HG02798 (cell line): ENCODE measurements around the gene SERPINB5.

ENCODE experiments used
- ATAC-seq: cut with Tn5 transposase; IDR thresholded peaks from one replicate; pipeline ENCODE4 v1.9.1; 2021; ENCODE audit warnings: mild to moderate bottlenecking; ENCODE audit not compliant: unreplicated experiment, poor library complexity

Gene SERPINB5

DNA sequence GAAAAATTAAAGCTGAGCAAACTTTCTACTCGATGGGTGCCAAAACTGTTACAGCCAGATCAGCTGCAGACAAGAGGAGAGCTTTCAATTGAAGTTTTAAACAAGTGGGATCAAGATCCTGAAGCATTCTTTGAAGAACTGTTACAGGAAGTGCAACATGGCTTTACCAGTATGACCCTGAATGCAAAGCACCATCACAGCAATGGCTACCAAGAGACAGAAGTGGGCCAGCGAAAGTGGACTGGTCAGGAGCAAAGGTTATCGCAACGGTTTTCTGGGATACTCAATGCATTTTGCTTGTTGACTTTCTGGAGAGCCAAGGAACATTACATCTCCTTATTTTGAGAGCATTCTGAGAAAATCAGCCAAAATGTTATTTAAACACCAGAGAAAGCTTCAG is 9.1 kb upstream of the SERPINB5 start:
- ATAC-seq = no peak

DNA sequence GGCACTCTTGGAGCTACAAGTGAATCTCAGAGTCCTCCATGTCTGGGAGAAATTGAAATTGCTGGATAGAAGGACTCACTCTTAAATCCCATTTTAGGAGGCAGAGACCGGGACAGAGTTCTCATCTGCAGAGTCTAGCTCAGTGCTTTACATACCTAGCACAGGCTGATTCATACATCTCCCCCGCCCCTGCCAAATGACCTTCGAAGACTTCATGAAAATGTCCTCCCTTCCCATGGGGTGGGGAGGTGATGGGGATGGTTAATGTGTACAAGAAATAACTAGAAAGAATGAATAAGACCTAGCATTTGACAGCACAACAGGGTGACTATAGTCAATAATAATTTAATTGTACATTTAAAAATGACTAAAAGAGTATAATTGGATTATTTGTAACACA is 8.2 kb upstream of the SERPINB5 start:
- ATAC-seq = no peak

DNA sequence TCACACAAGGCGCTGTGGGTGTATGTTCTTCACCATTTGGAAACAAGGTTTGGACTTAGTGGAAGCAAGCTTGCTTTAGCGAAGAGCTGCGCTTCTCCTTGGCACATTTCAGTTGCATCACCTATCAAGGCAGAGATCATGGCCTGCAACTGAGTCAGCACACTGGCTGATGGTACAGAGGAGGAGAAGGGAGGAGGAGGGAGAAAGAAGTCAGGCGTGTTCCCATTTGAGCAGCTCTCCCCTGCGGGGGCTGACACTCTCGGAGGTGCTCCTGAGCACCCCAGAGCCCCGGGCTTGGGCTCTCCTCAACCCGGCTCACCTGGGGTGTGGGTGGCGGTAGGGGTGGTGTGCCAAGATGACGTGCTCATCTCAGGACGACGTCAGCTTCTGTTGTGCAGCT is 6.0 kb upstream of the SERPINB5 start:
- no peak for ATAC-seq

DNA sequence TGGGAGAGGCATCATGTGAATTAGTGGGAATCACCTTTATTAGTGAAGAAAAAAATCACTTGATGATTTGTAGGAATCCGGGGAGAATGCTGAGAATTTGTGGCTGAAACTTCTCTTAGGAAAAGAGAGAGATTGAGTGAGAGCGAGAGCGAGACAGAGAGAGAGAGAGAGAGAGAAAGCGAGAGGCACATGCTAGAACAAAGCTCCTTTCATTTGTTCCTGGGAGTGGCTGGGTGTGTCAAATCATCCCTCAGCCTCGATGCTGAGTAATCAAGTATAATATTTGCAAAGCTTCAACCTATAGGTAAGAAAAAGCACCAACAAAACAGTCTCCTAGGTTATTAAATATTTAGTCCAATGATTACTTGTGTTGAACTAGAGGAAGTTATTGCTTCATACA is 4.4 kb upstream of the SERPINB5 start:
- no peak for ATAC-seq

DNA sequence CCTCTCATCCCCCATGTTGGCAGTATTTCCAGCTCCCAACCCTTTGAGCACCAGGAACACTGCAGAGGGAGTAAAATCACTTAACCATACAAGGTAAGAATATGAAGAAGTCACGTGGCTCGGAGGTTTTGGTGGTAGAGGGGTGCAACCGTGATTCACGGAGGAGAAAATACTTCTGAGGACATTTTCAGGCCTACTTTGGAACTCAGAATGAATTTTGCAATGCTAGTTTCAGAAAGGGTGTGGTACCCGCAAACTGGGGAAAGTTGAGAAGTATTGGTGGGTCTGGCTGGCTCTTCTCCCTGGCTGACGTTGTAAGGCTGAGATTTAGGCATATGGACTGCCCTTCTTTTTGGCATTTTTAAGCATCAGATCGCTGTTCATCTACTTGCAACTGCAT is 442 bp downstream of the SERPINB5 start:
- ATAC-seq = no peak

DNA sequence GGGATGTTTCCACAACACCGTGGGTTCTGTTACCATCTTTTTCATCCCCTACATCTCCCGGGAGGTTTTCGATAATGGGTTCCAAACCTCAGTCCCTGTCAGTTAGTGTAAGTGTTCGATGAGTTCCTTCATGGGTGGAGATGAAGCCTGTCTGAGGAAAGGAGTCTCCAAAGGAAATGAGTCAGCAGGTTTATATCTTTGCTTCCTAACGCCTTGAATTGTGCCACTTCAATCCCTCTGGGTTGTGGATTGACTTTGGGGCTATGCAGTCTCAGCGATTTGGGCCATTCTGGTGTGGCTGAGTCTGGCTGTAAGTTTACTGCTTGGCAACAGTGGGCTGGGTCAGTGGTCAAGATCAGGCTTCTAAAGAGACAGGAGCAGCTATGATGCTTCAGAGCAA is 1.2 kb downstream of the SERPINB5 start:
- no peak for ATAC-seq

DNA sequence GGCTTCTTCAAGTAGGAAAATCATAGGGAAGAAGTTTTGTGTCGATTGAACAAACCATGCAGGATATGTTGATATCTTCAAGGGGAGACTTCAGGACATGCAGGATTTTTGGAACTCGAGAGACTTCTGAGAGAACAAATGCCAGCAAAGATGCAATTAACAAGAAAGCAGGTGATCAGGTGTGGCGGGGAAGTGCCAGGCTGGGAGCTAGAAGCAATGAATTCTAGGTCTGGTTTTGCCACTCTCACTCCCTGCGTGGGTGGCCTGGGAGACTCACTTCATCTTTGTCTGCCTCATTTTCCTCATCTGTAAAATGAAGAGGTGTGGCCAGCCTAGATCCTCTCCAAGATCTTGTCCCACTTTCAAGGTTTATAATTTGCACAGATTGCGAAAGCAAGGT is 3.1 kb downstream of the SERPINB5 start:
- ATAC-seq = no peak

DNA sequence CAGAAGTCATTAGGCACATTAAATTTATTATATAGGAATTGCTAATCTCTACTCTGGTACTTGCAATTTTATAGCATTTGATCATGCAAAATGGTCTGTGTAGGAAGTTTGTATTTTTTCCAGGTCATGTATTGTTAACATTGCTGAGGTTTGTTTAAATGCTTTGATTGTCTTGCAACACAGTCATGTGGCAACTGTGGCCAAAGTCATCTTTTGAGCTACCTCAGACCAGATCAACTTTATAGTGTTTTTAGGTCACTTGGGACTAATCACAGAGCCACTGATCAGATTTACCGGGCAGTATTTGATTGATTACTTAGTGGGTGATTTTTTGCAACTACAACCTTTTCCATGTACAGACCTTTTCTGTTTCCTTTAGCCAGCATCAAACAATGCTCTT is 3.7 kb downstream of the SERPINB5 start:
- no peak for ATAC-seq

DNA sequence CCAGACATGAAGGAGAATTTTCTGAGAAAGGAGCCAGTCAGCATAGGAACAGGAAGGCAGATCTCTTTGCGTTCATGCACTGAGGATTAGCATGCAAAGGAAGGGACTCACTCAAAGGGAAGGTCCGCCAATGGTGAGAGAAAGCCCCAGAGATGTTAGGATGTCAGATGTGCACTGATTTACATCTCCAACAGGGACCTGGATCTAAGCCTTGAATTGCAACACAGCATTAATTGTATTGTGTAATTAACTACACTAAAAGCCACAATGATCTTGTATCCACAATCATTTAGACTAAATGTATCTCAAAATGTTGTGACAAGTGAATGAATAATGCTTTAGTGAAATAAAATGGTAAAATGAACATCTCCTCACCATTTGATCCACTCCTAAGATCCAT is 4.2 kb downstream of the SERPINB5 start:
- no peak for ATAC-seq

DNA sequence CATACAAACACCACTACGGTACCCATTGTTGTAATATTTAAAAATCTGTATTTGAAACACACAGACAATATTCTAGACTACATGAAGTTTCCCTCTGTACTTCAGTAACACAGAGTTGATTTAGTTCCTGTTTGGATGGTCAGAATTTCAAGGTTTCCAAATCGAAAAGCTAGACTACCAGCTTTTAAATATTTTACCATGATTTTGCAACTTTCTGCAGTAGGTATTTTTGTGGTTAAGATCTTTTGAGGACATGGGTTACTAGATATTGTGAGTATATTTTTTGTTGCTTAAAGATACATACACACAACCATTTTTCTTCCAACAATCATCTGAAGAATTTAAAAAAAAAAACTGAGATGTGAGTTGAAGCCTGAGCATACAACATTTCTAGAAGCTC is 10.9 kb downstream of the SERPINB5 start:
- no peak for ATAC-seq

DNA sequence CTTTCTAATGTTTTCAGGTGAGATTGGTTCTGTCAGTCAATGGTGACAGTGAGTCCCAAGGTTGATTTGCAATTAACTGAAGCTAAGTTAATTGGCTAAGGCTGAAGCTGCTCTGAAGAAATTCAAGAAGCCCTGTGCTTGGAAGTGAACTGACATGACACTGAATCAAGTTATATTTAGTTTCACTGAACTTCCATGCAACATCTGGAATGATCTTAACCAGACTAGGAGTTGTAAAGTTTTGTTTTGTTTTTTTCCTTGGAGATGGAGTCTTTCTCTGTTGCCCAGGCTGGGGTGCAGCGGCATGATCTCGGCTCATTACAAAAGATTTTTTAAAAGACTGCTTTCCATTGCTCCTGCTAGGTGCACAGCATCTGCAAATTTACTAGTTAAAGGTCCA is 11.4 kb downstream of the SERPINB5 start:
- no peak for ATAC-seq

DNA sequence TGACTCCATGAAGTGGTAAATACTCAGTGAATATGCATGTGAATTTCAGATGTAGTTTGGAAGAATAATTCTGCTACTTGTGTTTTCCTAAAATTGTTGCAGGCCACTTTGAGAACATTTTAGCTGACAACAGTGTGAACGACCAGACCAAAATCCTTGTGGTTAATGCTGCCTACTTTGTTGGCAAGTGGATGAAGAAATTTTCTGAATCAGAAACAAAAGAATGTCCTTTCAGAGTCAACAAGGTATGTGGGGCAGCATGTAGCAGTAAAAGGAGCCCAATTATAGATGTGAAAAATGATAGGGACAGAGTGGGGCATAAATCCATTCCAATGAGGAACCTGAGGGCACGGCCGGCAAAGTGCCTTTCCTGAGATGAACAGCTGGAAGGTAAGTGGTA is 16.1 kb downstream of the SERPINB5 start:
- ATAC-seq = no peak

DNA sequence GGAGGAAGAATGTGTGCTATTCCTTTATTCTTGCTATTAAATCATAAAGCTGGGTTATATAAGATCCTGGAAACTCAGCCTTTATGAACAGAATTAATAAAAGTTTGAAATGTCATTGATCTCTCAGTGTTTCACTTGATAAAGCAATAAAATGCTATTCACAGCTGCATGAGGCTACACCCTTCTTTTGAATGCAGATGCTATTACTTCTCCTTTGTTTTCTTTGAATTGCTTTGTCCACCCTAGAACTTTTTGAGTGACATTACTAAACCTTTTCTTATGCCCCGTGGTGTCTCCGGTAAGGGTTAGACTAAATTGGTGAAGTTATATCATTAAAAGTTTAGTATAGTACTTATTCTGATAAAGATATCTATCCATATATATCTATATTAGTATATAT is 18.9 kb downstream of the SERPINB5 start:
- no peak for ATAC-seq

DNA sequence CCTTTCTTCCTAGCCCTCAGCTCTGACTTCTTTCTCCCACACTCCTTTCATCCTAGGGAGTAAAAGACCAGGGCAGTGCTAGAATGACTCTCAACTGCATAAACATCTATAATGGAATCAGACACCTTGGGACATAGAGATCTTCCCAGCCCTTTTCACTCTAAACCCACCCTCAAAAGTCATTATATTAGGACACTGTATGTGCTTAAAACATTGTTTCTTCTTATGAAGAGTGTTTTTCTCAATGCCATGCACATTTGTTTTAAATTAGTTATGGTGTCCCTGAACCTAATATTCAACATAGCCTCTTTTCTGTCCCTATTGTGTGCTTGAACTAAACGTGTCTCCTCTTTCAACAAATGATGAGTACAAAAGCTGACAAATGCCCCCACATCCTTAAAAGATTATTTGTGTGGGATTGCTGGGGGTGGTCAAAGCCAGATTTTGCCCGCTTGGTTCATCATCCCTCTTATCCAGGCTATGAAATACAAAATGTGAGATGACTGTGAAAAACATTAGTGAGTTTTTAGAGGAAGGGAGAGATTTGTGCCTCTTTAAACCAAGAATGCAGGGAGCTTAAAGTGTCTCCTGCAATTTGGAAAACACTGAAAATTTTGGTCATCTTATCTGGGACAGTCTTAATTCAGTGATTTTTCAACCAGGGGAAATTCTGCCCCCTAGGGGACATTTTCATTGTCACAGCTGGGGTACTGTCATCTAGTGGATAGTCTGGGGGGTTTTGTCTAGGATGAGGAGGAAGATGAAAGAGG is 29.0 kb downstream of the SERPINB5 start:
- ATAC-seq = no peak

DNA sequence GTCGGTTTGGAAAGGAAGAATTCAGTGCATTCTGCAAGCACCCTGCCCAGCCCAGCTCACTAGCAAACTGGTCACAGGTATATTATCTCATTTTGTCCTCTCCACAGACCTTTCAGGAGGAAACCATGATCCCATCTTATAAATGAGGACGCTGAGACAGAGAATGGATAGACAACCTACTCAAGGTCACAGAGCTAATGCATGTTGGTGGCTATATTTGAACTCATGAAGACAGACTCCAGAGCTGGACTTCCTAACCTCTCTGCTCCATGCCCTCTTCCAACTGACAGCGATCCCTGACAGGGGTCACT is 29.5 kb downstream of the SERPINB5 start:
- no peak for ATAC-seq

DNA sequence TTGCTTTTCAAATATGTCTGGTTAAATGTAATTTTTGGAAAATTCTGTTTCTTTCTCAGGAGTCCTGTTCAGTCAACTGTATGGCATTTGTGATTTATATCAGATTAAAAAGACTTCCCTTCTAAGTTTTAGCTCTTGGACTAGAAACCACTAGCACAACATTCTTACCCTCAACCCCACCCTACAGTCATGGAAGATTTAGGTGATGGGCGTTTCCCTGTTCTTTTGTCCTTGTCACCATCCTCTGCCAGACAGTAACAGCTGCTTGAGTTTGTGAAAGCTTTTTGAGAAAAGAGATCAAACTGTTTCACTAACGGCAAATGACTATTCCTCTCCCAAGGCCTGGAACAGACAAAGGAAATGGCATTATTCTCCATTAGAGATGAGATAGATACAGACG is 31.8 kb downstream of the SERPINB5 start:
- ATAC-seq = no peak

DNA sequence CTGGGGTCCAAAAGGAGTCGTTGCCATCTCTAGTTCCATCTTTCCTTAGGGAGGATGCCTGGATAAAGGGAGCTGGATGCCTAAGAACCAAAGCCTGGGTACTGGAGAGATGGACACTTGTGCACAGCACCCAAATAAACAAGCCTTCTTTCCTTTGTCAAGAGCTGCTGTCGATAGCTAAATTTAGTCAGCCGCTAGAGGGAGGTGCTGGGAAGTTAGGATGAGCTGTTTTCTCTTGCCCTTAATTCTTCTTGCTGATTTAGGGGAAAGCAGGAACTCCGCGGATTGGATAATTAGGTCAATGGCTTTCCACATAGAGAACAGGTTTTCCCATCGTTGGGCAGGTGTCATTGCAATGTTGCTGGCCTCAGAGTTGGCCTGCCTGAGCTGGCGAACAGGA is 34.5 kb downstream of the SERPINB5 start:
- no peak for ATAC-seq

DNA sequence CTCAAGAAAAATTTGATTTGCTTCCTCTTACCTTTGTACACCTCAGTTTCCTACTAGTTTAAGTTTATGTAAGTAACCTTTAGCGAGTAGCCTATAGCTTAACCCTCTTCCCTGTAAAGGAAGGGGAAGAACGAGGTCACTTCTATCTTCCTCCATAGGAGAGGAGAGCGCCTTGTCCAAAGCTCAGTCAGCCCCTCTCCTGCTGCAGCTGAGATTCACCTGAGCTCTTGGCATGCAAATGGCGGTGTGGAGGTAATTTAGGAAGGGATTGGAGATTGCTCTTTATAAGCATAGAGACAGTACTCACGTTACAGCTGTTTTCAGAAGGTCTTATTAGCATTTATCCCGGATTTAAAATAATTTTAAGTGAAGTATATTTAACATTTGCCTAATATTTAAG is 37.6 kb downstream of the SERPINB5 start:
- no peak for ATAC-seq

DNA sequence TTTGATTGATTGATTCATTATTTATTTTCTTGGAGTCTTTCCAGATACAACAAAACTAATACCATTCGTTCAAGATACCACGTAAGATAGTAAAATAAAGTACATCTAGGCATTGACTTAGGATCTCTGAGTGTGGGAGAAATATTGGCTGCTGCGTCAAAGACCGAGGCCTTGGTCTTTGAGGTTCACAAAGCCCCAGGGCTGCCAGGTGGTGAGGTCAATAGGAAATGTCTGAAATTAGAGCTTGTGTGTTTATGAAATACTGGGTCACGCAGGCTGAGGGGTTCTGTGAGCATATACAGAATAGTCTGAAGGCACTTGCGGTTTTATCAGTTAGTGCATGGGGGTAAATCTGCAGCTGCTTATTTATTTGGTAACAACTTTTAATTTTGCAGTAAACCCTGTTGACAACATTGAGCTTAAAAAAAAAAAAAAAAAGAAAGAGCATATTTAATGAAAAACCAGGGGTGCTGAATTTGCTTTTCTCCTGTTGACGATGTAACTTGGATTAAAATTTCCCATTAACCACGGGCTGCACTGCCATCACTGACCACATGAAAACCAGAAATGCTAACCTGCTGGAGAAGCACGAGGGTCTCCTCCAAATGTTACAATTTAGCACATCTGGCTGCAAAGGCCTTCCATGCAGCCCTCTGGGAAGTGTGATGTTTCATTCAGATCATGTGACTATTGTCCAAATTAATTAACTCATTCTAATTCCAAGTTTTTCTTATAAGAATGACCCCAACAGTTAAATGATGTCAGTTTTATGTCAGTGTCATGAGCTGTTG is 38.3 kb downstream of the SERPINB5 start:
- no peak for ATAC-seq

DNA sequence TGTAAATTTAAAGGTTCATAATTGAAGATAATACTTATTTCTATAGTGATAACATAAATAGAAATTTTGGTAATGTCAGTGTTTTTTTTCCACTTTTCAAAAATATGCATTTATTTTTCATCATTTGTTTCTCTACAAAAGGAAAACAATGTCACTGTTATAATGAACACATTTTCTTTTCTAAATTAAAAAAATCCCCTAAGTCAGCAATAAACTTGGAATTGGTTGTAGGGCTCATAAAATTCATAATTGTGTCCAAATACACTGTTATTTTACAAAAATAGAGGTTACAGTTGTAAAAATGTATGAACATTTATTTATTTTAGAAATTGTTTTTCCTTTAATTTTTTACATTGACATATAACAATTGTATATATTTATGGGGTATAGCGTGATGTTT is 39.0 kb downstream of the SERPINB5 start:
- no peak for ATAC-seq

DNA sequence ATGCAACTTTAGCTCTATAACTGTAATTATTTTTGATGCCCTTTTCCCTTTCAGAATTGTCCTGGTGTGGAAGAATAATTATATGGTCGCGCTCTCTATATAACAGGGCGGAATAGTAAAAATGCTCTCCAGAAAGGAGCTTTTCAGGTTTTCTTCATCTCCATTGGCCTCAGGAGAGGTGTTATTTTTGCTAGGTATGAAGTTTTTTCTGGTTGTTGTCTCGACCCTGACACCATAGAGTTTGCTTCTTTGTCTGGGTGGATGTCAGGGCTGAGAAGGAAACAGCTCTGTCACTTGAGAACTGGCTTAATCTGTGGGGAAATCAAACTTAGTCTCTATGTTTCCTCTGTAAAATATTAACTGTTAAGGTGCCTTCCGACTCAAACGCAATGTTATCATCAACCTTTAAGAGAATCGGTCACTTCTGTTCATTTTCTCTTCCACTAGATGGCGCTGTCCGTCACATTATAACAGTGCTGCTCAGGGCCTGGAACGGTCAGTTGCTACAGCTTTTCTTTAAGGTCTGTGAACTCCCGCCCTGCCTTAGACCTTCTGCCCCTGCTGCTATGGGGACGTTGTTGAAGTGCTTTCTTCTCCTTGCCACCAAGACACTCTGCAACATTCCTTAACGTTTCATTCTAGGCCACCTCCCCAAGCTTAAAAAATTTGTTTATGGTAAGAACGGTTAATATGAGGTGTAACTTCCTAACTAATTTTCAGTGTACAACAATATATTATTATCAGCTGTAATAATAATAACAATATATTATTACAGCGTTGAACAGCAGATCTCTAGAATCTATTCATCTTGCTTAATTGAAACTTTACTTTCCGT is 41.6 kb downstream of the SERPINB5 start:
- peak; percentile 94 for ATAC-seq
